H9 (cell line): Measurements from ENCODE around the gene RSU1. TPM values are rescaled to one million over a fixed set of nuclear protein-coding genes. Genes with fewer than 3 reads are reported as not detected.

Experiments
- DNase-seq: peaks from one replicate; pipeline ENCODE4 v3.0.0-alpha.2; 2017
- H2AFZ ChIP-seq: one replicate; pipeline ENCODE4 v1.6.1; 2013; ENCODE audit warnings: mild to moderate bottlenecking, low read length, control low read depth, moderate library complexity
- H2AK5ac ChIP-seq: 2 replicates; pipeline ENCODE4 v1.6.1; 2013; ENCODE audit warnings: low read length, control low read depth, mixed read lengths; ENCODE audit not compliant: insufficient read length
- H2BK120ac ChIP-seq: one replicate; pipeline ENCODE4 v1.6.1; 2013; ENCODE audit warnings: low read depth, mild to moderate bottlenecking, low read length, control low read depth, inconsistent platforms; ENCODE audit not compliant: poor library complexity, severe bottlenecking
- H2BK12ac ChIP-seq: 2 replicates; pipeline ENCODE4 v1.6.1; 2013; ENCODE audit warnings: low read length, control low read depth, mixed read lengths, low read depth; ENCODE audit not compliant: insufficient read length
- H2BK15ac ChIP-seq: 2 replicates; pipeline ENCODE4 v1.6.1; 2013; ENCODE audit warnings: low read depth, low read length, control low read depth
- H2BK20ac ChIP-seq: one replicate; pipeline ENCODE4 v1.6.1; 2013; ENCODE audit warnings: low read depth, mild to moderate bottlenecking, low read length, control low read depth, inconsistent platforms; ENCODE audit not compliant: poor library complexity, severe bottlenecking
- H2BK5ac ChIP-seq: 2 replicates; pipeline ENCODE4 v1.6.1; 2013; ENCODE audit warnings: low read length, control low read depth, mixed read lengths; ENCODE audit not compliant: insufficient read length
- H3K14ac ChIP-seq: 2 replicates; pipeline ENCODE4 v1.6.1; 2013; ENCODE audit warnings: low read length, control low read depth; ENCODE audit not compliant: insufficient read depth
- H3K18ac ChIP-seq: 2 replicates; pipeline ENCODE4 v1.6.1; 2013; ENCODE audit warnings: low read depth, mild to moderate bottlenecking, mixed read lengths, low read length, control low read depth; ENCODE audit not compliant: insufficient read length
- H3K23ac ChIP-seq: 2 replicates; pipeline ENCODE4 v1.6.1; 2013; ENCODE audit warnings: low read length, control low read depth, mixed read lengths, low read depth; ENCODE audit not compliant: insufficient read length
- H3K23me2 ChIP-seq: 2 replicates; pipeline ENCODE4 v1.6.1; 2013; ENCODE audit warnings: low read depth, mild to moderate bottlenecking, mixed read lengths, low read length, control low read depth; ENCODE audit not compliant: insufficient read length, poor library complexity, severe bottlenecking
- H3K27ac ChIP-seq: 2 replicates; pipeline ENCODE4 v1.5.1; 2013; ENCODE audit warnings: low read length, control low read depth, mixed read lengths, low read depth; ENCODE audit not compliant: insufficient read length
- H3K27me3 ChIP-seq: 2 replicates; pipeline ENCODE4 v1.6.1; 2013; ENCODE audit warnings: low read length, control low read depth, inconsistent platforms; ENCODE audit not compliant: insufficient read depth
- H3K4ac ChIP-seq: 2 replicates; pipeline ENCODE4 v1.6.1; 2013; ENCODE audit warnings: low read depth, mild to moderate bottlenecking, control low read depth, inconsistent platforms, low read length, moderate library complexity
- H3K4me1 ChIP-seq: 2 replicates; pipeline ENCODE4 v1.6.1; 2013; ENCODE audit warnings: low read length, control low read depth, inconsistent platforms; ENCODE audit not compliant: insufficient read depth
- H3K4me2 ChIP-seq: 2 replicates; pipeline ENCODE4 v1.6.1; 2013; ENCODE audit warnings: low read length, control low read depth, mixed read lengths; ENCODE audit not compliant: insufficient read length, insufficient read depth
- H3K56ac ChIP-seq: 2 replicates; pipeline ENCODE4 v1.6.1; 2013; ENCODE audit warnings: low read depth, mild to moderate bottlenecking, mixed read lengths, low read length, control low read depth; ENCODE audit not compliant: insufficient read length
- H3K79me1 ChIP-seq: 2 replicates; pipeline ENCODE4 v1.6.1; 2013; ENCODE audit warnings: low read depth, mild to moderate bottlenecking, moderate library complexity, low read length, control low read depth, inconsistent platforms; ENCODE audit not compliant: insufficient read depth, poor library complexity, severe bottlenecking
- H3K79me2 ChIP-seq: 2 replicates; pipeline ENCODE4 v1.6.1; 2013; ENCODE audit warnings: low read length, control low read depth, inconsistent platforms; ENCODE audit not compliant: insufficient read depth
- H3K9ac ChIP-seq: 2 replicates; pipeline ENCODE4 v1.6.1; 2013; ENCODE audit warnings: low read length, control low read depth, mixed read lengths; ENCODE audit not compliant: insufficient read length; ENCODE audit errors: extremely low read depth
- H3K9me3 ChIP-seq: one replicate; pipeline ENCODE4 v1.6.1; 2013; ENCODE audit warnings: low read depth, low read length, inconsistent platforms; ENCODE audit not compliant: control insufficient read depth
- H3T11ph ChIP-seq: one replicate; pipeline ENCODE4 v1.6.1; 2013; ENCODE audit warnings: mild to moderate bottlenecking, low read length, control low read depth, inconsistent platforms
- H4K20me1 ChIP-seq: one replicate; pipeline ENCODE4 v1.6.1; 2013; ENCODE audit not compliant: control insufficient read depth, insufficient read length, insufficient read depth
- H4K5ac ChIP-seq: 2 replicates; pipeline ENCODE4 v1.6.1; 2013; ENCODE audit warnings: low read depth, mild to moderate bottlenecking, mixed read lengths, low read length, control low read depth; ENCODE audit not compliant: insufficient read length
- H4K8ac ChIP-seq: replicated peaks from 2 replicates; pipeline ENCODE4 v1.6.1; 2013; ENCODE audit warnings: low read length, control low read depth, mixed read lengths, low read depth; ENCODE audit not compliant: insufficient read length
- H4K91ac ChIP-seq: 2 replicates; pipeline ENCODE4 v1.6.1; 2013; ENCODE audit warnings: low read depth, mild to moderate bottlenecking, moderate library complexity, mixed read lengths, low read length, control low read depth; ENCODE audit not compliant: insufficient read length
- H3K27ac Mint-ChIP-seq, 3 experiments: 2 replicates in 2 of 3; 3 replicates in 1 of 3; pipeline ENCODE4 v1.8.0; 2020 to 2021; ENCODE audit warnings: mixed read lengths in 3 of 3, mild to moderate bottlenecking in 1 of 3, moderate library complexity in 1 of 3
- H3K27me3 Mint-ChIP-seq: 2 replicates; pipeline ENCODE4 v1.8.0; 2021; ENCODE audit warnings: low read depth, mild to moderate bottlenecking, moderate library complexity, mixed read lengths
- H3K36me3 Mint-ChIP-seq, 3 experiments: 2 replicates in 2 of 3; 3 replicates in 1 of 3; pipeline ENCODE4 v1.8.0; 2020 to 2021; ENCODE audit warnings: low read depth in 3 of 3, mixed read lengths in 3 of 3; ENCODE audit not compliant: insufficient read depth in 1 of 3
- H3K4me1 Mint-ChIP-seq, 2 experiments: 2 replicates each; pipeline ENCODE4 v1.8.0; 2020; ENCODE audit warnings: mixed read lengths in 2 of 2
- H3K4me3 Mint-ChIP-seq, 2 experiments: 2 replicates in 1 of 2; 3 replicates in 1 of 2; pipeline ENCODE4 v1.8.0; 2020 to 2021; ENCODE audit warnings: mild to moderate bottlenecking in 2 of 2, mixed read lengths in 2 of 2, moderate library complexity in 1 of 2
- H3K9me3 Mint-ChIP-seq, 2 experiments: 2 replicates in 1 of 2; 3 replicates in 1 of 2; pipeline ENCODE4 v1.8.0; 2020; ENCODE audit warnings: mild to moderate bottlenecking in 2 of 2, mixed read lengths in 2 of 2, moderate library complexity in 1 of 2
- CTCF ChIP-seq: fragments of 200-600 bp; sonication (generic); conservative IDR thresholded peaks from 3 replicates; pipeline ENCODE4 v1.8.0; 2021; ENCODE audit warnings: antibody characterized with exemption, mild to moderate bottlenecking
- WGBS: extraction: QIAGEN DNeasy Blood & Tissue Kit; methylation state at CpG from one replicate; pipeline ENCODE4 v1.1.7; 2013; ENCODE audit warnings: missing lambda C conversion rate, low lambda C conversion rate, mixed read lengths; ENCODE audit not compliant: insufficient read length; ENCODE audit errors: extremely low coverage; 5-methylcytosine and 5-hydroxymethylcytosine counted together
- total RNA-seq: library from RNA; stranded (reverse); gene quantifications from 2 replicates; pipeline ENCODE4 v1.2.1, GENCODE V29; 2021

Gene RSU1
- total RNA-seq, 1 experiment from 2014 or later = 59.4 TPM

- no peaks in the 10 kb centered on the region for H3K27me3 Mint-ChIP-seq
- Histone ChIP-seq H2BK20ac (no peak overlapping the region), H3K79me1 (no peaks in the 10 kb centered on the region), H4K5ac (no peak overlapping the region), H3K14ac (no peak overlapping the region), H3K27me3 (no peaks in the 10 kb centered on the region), H3T11ph (no peak overlapping the region), H3K23ac (no peak overlapping the region), H2AK5ac (no peak overlapping the region), H3K18ac (no peak overlapping the region), H3K4me1 (peaks cover 2% of the 10 kb centered on the region; the same call in 1 of the 2 replicates), H3K79me2 (no peaks in the 10 kb centered on the region; the same call in 1 of the 2 replicates), H3K9me3 (no peaks in the 10 kb centered on the region), H2BK15ac (no peak overlapping the region), H2BK5ac (no peak overlapping the region), H3K4ac (no peak overlapping the region), H3K56ac (no peak overlapping the region), H4K91ac (no peak overlapping the region), H3K9ac (no peak overlapping the region), H3K4me2 (no peak overlapping the region), H4K20me1 (no peaks in the 10 kb centered on the region), H2AFZ (no peak overlapping the region), H3K27ac (no peak overlapping the region), H2BK120ac (no peak overlapping the region), H2BK12ac (no peak overlapping the region), H4K8ac (no peak overlapping the region), H3K23me2 (no peaks in the 10 kb centered on the region)
- H3K36me3 Mint-ChIP-seq = peaks cover 4 to 17% (median 11%) of the 10 kb centered on the region in 3 experiments
- H3K4me3 Mint-ChIP-seq = no peak overlapping the region; a peak in 1 of 5 replicates
- no CpG with 5 or more reads among the region's 4 CpGs for WGBS
- peaks cover 5 to 11% of the 10 kb centered on the region in 2 experiments for H3K9me3 Mint-ChIP-seq
- no peak for TF ChIP-seq CTCF
- peaks cover 6 to 23% of the 10 kb centered on the region in 2 experiments for H3K4me1 Mint-ChIP-seq
- no peak overlapping the region for H3K27ac Mint-ChIP-seq
- no peak for DNase-seq
Measured at GRCh38 chr10:16804123-16804522, 13.1 kb downstream of the RSU1 start.
